ENCODE data around the gene RNU5B-1. TPM values are rescaled to one million over a fixed set of nuclear protein-coding genes. Genes with fewer than 3 reads are reported as not detected.

The RNU5B-1 gene
- total RNA-seq, 1 donor from 2014 or later = 11.4 TPM

- no peaks in the 10 kb centered on the region for H3K27me3 Mint-ChIP-seq (ENCODE audit: low read depth)
- no peak for TF ChIP-seq CTCF (IDR thresholded peaks at IDR 0.05)
- no peak overlapping the region for H3K4me3 Mint-ChIP-seq (ENCODE audit: unreplicated experiment)
- H3K27ac Mint-ChIP-seq (ENCODE audit: unreplicated experiment) = no peak overlapping the region
- no peaks in the 10 kb centered on the region for H3K4me1 Mint-ChIP-seq (ENCODE audit: low read depth)
- peaks cover 30% of the 10 kb centered on the region for H3K36me3 Mint-ChIP-seq (ENCODE audit: low read depth)
- no peak for DNase-seq (ENCODE audit: low spot score)
- H3K9me3 Mint-ChIP-seq (ENCODE audit: low read depth) = no peaks in the 10 kb centered on the region
Measured at GRCh38 chr15:65260968-65261367, 43.5 kb upstream of the RNU5B-1 start.

GRCh38 chr15:65263313-65263712 is 41.2 kb upstream of the RNU5B-1 start:
- Mint-ChIP-seq H3K27me3 (ENCODE audit: low read depth) (no peaks in the 10 kb centered on the region), H3K36me3 (ENCODE audit: low read depth) (peaks cover 28% of the 10 kb centered on the region), H3K27ac (ENCODE audit: unreplicated experiment) (no peak overlapping the region), H3K9me3 (ENCODE audit: low read depth) (no peaks in the 10 kb centered on the region), H3K4me3 (ENCODE audit: unreplicated experiment) (no peak overlapping the region), H3K4me1 (ENCODE audit: low read depth) (no peaks in the 10 kb centered on the region)
- no peak for TF ChIP-seq CTCF (IDR thresholded peaks at IDR 0.05)
- no peak for DNase-seq (ENCODE audit: low spot score)

DNA sequence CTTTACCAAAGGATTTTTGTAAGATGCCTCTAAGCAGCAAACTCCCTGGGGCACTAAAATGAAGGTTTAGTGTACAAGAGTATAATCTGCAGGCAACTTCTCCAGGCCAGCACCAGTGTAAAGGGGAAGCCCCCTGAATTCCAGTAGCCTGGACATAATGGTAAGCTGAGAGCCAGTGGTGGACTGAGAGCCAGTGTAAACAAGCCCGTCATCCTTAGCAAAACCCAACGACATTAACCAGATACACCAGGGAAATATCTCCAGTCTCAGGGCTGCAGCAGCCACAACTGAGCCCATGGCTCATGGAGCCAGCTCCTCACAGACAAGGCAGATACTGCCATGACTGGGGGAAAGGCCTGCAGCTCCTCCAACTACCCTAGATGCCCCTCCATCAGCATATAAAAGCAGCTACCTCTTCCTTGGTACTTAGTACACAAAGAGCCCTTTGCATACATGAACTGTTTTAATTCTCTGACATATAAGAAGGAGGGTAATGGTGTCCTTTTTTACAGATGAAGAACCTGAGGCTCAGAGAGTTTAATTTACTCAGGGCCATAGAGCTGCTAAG is 39.5 kb upstream of the RNU5B-1 start:
- Mint-ChIP-seq H3K4me3 (ENCODE audit: unreplicated experiment) (no peak overlapping the region), H3K27ac (ENCODE audit: unreplicated experiment) (no peak overlapping the region), H3K9me3 (ENCODE audit: low read depth) (no peaks in the 10 kb centered on the region), H3K4me1 (ENCODE audit: low read depth) (no peaks in the 10 kb centered on the region), H3K27me3 (ENCODE audit: low read depth) (no peaks in the 10 kb centered on the region), H3K36me3 (ENCODE audit: low read depth) (peaks cover 17% of the 10 kb centered on the region)
- no peak for DNase-seq (ENCODE audit: low spot score)
- no peak for TF ChIP-seq CTCF (IDR thresholded peaks at IDR 0.05)

GRCh38 chr15:65266469-65266868 is 38.0 kb upstream of the RNU5B-1 start:
- no peaks in the 10 kb centered on the region for H3K27me3 Mint-ChIP-seq (ENCODE audit: low read depth)
- H3K4me1 Mint-ChIP-seq (ENCODE audit: low read depth) = peaks cover 2% of the 10 kb centered on the region
- TF ChIP-seq CTCF (IDR thresholded peaks at IDR 0.05) = no peak
- DNase-seq (ENCODE audit: low spot score) = no peak
- H3K36me3 Mint-ChIP-seq (ENCODE audit: low read depth) = peaks cover 6% of the 10 kb centered on the region
- H3K9me3 Mint-ChIP-seq (ENCODE audit: low read depth) = no peaks in the 10 kb centered on the region
- H3K4me3 Mint-ChIP-seq (ENCODE audit: unreplicated experiment) = no peak overlapping the region
- H3K27ac Mint-ChIP-seq (ENCODE audit: unreplicated experiment) = no peak overlapping the region

DNA sequence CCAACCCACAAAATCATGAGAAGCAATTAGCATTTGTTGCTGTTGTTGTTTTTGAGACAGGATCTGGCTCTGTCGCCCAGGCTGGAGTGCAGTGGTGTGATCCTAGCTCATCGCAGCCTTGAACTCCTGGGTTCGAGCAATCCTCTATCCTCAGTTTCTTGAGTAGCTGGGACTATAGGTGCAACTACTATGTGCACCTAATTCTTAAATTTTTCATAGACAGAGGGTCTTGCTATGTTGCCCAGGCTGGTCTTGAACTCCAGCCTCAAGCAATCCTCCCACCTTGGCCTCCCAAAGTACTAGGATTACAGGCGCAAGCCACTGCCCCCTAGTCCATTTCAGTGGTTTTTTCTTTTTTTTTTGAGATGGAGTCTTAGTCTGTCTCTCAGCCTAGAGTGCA is 36.1 kb upstream of the RNU5B-1 start:
- H3K36me3 Mint-ChIP-seq (ENCODE audit: low read depth) = peaks cover 3% of the 10 kb centered on the region
- no peak for TF ChIP-seq CTCF (IDR thresholded peaks at IDR 0.05)
- no peaks in the 10 kb centered on the region for H3K27me3 Mint-ChIP-seq (ENCODE audit: low read depth)
- no peak overlapping the region for H3K4me3 Mint-ChIP-seq (ENCODE audit: unreplicated experiment)
- peaks cover 2% of the 10 kb centered on the region for H3K4me1 Mint-ChIP-seq (ENCODE audit: low read depth)
- no peak overlapping the region for H3K27ac Mint-ChIP-seq (ENCODE audit: unreplicated experiment)
- no peak for DNase-seq (ENCODE audit: low spot score)
- no peaks in the 10 kb centered on the region for H3K9me3 Mint-ChIP-seq (ENCODE audit: low read depth)
